Parathyroid adenoma (tissue), 2 donors: ENCODE results near the gene PTPRC.

Experiments used
- H2AFZ ChIP-seq: fragments of 300-600 bp; sonication (generic); one replicate; pipeline ENCODE4 v1.7.0; 2017; ENCODE audit warnings: antibody characterized with exemption, mild to moderate bottlenecking
- H3K27ac ChIP-seq: fragments of 300-600 bp; sonication (generic); one replicate; pipeline ENCODE4 v1.7.0; 2017
- H3K27me3 ChIP-seq: fragments of 300-600 bp; sonication (generic); one replicate; pipeline ENCODE4 v1.7.0; 2017; ENCODE audit warnings: low read length; ENCODE audit not compliant: control insufficient read depth, insufficient read depth
- H3K36me3 ChIP-seq: fragments of 300-600 bp; sonication (generic); one replicate; pipeline ENCODE4 v1.7.0; 2017; ENCODE audit warnings: low read length; ENCODE audit not compliant: control insufficient read depth, insufficient read depth
- H3K4me1 ChIP-seq: fragments of 300-600 bp; sonication (generic); one replicate; pipeline ENCODE4 v1.7.0; 2017; ENCODE audit warnings: control low read depth
- H3K4me2 ChIP-seq: fragments of 300-600 bp; sonication (generic); one replicate; pipeline ENCODE4 v1.7.0; 2017; ENCODE audit warnings: low read length
- H3K4me3 ChIP-seq: fragments of 300-600 bp; sonication (generic); one replicate; pipeline ENCODE4 v1.7.0; 2017; ENCODE audit warnings: low read depth, low read length
- H3K79me2 ChIP-seq: fragments of 300-600 bp; sonication (generic); one replicate; pipeline ENCODE4 v1.7.0; 2017; ENCODE audit warnings: control low read depth
- H3K9ac ChIP-seq: fragments of 300-600 bp; sonication (generic); one replicate; pipeline ENCODE4 v1.7.0; 2017; ENCODE audit warnings: mild to moderate bottlenecking
- H3K9me3 ChIP-seq: fragments of 300-600 bp; sonication (generic); one replicate; pipeline ENCODE4 v1.7.0; 2017; ENCODE audit warnings: low read length; ENCODE audit not compliant: control insufficient read depth
- TF ChIP-seq, protein P1 (sequence below): fragments of 300-600 bp; sonication (generic); IDR thresholded peaks from one replicate; pipeline ENCODE4 v1.7.0; 2017; ENCODE audit warnings: antibody characterized with exemption, mild to moderate bottlenecking
- donor health status: primary hyperparathyroidism.

The PTPRC gene

DNA sequence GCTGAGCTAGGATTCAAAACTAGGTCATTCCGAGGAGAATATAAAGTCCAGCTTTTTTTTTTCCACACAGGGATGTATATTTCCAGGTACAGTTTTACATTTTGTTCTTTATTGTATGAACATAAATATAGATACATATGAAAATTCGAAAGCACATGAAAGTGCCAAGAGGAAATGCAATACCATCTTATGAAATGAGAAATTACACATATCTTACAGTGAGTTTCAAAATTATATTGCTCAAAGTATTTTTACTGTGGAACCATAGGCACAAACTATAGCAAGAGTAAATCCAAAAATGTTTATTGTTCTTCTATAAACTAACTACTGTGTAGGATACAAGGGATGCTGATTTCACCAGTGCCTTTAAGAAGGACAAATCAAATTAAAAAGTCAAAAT lies 39.0 kb downstream of the PTPRC start:
- no peak overlapping the region for H2AFZ ChIP-seq
- no peaks in the 10 kb centered on the region for H3K9me3 ChIP-seq
- H3K79me2 ChIP-seq = no peaks in the 10 kb centered on the region
- H3K27ac ChIP-seq = no peak overlapping the region
- no peaks in the 10 kb centered on the region for H3K36me3 ChIP-seq
- peaks cover 7% of the 10 kb centered on the region for H3K4me1 ChIP-seq
- TF ChIP-seq, protein P1, sequence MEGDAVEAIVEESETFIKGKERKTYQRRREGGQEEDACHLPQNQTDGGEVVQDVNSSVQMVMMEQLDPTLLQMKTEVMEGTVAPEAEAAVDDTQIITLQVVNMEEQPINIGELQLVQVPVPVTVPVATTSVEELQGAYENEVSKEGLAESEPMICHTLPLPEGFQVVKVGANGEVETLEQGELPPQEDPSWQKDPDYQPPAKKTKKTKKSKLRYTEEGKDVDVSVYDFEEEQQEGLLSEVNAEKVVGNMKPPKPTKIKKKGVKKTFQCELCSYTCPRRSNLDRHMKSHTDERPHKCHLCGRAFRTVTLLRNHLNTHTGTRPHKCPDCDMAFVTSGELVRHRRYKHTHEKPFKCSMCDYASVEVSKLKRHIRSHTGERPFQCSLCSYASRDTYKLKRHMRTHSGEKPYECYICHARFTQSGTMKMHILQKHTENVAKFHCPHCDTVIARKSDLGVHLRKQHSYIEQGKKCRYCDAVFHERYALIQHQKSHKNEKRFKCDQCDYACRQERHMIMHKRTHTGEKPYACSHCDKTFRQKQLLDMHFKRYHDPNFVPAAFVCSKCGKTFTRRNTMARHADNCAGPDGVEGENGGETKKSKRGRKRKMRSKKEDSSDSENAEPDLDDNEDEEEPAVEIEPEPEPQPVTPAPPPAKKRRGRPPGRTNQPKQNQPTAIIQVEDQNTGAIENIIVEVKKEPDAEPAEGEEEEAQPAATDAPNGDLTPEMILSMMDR = no peak
- H3K4me2 ChIP-seq = no peak overlapping the region
- no peak overlapping the region for H3K4me3 ChIP-seq
- no peak overlapping the region for H3K9ac ChIP-seq
- H3K27me3 ChIP-seq = no peaks in the 10 kb centered on the region

DNA sequence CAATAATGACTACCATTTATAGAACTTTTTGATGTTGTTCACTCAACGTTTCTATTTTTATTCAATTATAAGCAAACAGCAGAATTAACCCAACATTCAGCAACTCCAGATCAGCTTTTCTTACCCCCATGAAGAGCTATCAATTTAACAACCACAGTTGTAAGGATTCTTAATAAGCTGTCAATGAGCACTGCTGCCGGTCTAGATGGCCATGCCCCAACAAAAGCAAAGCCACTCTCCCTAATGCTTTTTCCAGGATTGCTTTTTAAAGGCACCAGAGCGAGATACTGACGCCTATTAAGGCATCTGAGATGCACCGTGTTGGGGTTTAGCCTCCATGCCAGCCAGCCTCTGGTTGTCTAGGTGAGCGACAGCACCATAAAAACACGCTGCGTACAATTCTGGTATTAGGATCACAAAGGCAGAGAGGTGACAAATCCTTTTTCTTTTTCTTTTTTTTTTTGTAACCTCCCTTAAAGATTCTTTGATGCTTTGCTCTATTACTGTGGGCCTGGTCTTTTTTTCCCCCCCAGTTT lies 39.5 kb downstream of the PTPRC start:
- no peaks in the 10 kb centered on the region for H3K36me3 ChIP-seq
- H3K9ac ChIP-seq = no peak overlapping the region
- H3K27ac ChIP-seq = no peak overlapping the region
- no peak overlapping the region for H2AFZ ChIP-seq
- H3K4me1 ChIP-seq = peaks cover 9% of the 10 kb centered on the region
- no peaks in the 10 kb centered on the region for H3K27me3 ChIP-seq
- no peak overlapping the region for H3K4me2 ChIP-seq
- TF ChIP-seq, protein P1 = no peak
- H3K4me3 ChIP-seq = no peak overlapping the region
- H3K79me2 ChIP-seq = no peaks in the 10 kb centered on the region
- H3K9me3 ChIP-seq = no peaks in the 10 kb centered on the region

DNA sequence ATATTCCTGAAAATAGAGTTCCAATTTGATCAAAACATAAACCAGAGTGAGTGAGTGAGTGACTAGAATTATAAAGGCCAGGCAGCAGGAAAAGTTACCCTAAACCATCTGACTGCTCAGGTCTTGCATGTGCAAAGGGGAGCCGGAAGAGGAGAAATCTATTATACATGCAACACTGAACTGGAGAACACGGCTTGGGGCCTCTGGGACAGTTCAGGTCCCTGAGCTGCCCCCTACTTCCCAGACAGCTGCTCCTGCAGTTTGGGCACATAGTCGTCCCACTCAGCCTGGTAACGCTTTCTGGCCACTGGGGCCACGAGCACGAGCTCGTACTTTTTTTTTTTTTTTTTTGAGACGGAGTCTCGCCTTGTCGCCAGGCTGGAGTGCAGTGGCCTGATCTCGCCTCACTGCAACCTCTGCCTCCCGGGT lies 40.1 kb downstream of the PTPRC start:
- TF ChIP-seq, protein P1 = no peak
- no peaks in the 10 kb centered on the region for H3K27me3 ChIP-seq
- H3K79me2 ChIP-seq = no peaks in the 10 kb centered on the region
- no peak overlapping the region for H3K4me2 ChIP-seq
- no peak overlapping the region for H3K27ac ChIP-seq
- no peak overlapping the region for H2AFZ ChIP-seq
- H3K9ac ChIP-seq = no peak overlapping the region
- no peak overlapping the region for H3K4me3 ChIP-seq
- no peaks in the 10 kb centered on the region for H3K36me3 ChIP-seq
- no peaks in the 10 kb centered on the region for H3K9me3 ChIP-seq
- H3K4me1 ChIP-seq = peaks cover 9% of the 10 kb centered on the region

DNA sequence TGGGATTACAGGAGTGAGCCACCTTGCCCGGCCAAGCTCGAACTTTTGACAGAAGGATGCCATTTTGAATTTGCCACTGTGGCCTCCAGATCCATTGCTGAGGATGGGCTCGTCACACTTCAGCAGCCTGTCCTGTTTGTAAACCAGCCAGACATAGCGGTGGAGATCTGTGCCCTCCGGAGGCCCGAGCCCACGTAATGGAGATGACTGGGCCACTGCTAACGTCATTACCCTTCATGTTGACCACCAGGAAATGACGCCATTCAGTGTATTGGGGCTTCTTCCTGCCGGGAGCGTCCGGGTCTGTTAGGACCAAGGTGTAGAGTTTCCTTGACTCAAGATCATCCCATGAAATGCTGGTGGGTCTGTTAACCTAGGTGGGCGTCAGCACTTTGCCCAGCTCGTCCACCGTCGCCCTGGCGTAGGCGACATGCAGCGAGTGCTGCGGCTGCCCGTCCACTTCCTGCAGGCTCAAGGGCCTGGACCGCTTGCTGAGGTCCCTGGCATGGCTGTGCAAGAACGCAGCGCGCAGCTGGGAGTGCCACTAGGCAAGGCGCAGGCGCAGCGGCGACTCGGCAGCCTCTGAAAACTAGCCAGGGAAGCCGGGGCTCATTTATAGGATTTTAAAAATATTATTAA lies 40.8 kb downstream of the PTPRC start:
- no peak overlapping the region for H3K9ac ChIP-seq
- H3K27ac ChIP-seq = no peak overlapping the region
- TF ChIP-seq, protein P1 = no peak
- H3K9me3 ChIP-seq = no peaks in the 10 kb centered on the region
- no peaks in the 10 kb centered on the region for H3K79me2 ChIP-seq
- H3K27me3 ChIP-seq = no peaks in the 10 kb centered on the region
- no peaks in the 10 kb centered on the region for H3K36me3 ChIP-seq
- no peak overlapping the region for H3K4me2 ChIP-seq
- H3K4me3 ChIP-seq = no peak overlapping the region
- H2AFZ ChIP-seq = no peak overlapping the region
- H3K4me1 ChIP-seq = peaks cover 9% of the 10 kb centered on the region
